Testis (tissue), 3 donors: ENCODE data around the gene TNNI2. TPM values are rescaled to one million over a fixed set of nuclear protein-coding genes. Genes with fewer than 3 reads are reported as not detected.

Experiments used
- DNase-seq: peaks from one replicate; pipeline ENCODE4 v3.0.0-alpha.2; 2019
- H3K27ac ChIP-seq, 2 donors: fragments of 200-600 bp; sonication (generic); one replicate each; pipeline ENCODE4 v1.5.1; 2019
- H3K27me3 ChIP-seq: fragments of 200-600 bp; sonication (generic); one replicate; pipeline ENCODE4 v1.5.1; 2019
- H3K36me3 ChIP-seq: fragments of 200-600 bp; sonication (generic); one replicate; pipeline ENCODE4 v1.5.1; 2017; ENCODE audit warnings: low read depth; ENCODE audit errors: missing control alignments
- H3K4me1 ChIP-seq: fragments of 200-600 bp; sonication (generic); one replicate; pipeline ENCODE4 v1.5.1; 2019
- H3K4me3 ChIP-seq, 2 donors: fragments of 200-600 bp; sonication (generic); one replicate each; pipeline ENCODE4 v1.5.1; 2017 to 2019
- H3K9me3 ChIP-seq: fragments of 200-600 bp; sonication (generic); one replicate; pipeline ENCODE4 v1.5.1; 2017
- CTCF ChIP-seq, 3 experiments: fragments of 450-650 bp in 2 of 3; fragments of 200-600 bp in 1 of 3; sonication (generic) in 1 of 3; IDR thresholded peaks; one replicate each; pipeline ENCODE4 v1.5.1; 2016 to 2019; ENCODE audit warnings: antibody characterized with exemption in 3 of 3, mild to moderate bottlenecking in 2 of 3, moderate library complexity in 1 of 3
- POLR2A ChIP-seq: fragments of 450-650 bp; IDR thresholded peaks from one replicate; pipeline ENCODE4 v1.6.1; 2017; ENCODE audit warnings: antibody characterized with exemption, mild to moderate bottlenecking, moderate library complexity
- WGBS, 2 donors: methylation state at CpG; one replicate each; pipeline ENCODE4 v1.1.5; 2018; 5-methylcytosine and 5-hydroxymethylcytosine counted together
- intact Hi-C: fragments of 100-400 bp; cut with DNase I; formaldehyde crosslinking; loops from one replicate; pipeline ENCODE4 v1.15.1; 2023; ENCODE audit warnings: low total_unique reads
- polyA plus RNA-seq: library from polyadenylated mRNA; stranded (reverse); fragments of 350-450 nt; fragmentation: Illumina TruSeq; extraction: RNeasy Lipid Tissue Mini Kit (QIAGEN cat#74804); gene quantifications from one replicate; pipeline ENCODE4 v1.2.3, GENCODE V29; 2014; ENCODE audit warnings: low read depth, low replicate concordance; ENCODE audit not compliant: insufficient read depth
- total RNA-seq, 2 donors: library from RNA; depleted of rRNA; stranded (reverse); fragments of >200 nt; gene quantifications; one replicate each; pipeline ENCODE4 v1.2.3, GENCODE V29; 2016

Gene TNNI2
- total and polyA plus RNA-seq, 3 donors from 2014 or later = 8.6 TPM; not detected in 2

- Histone ChIP-seq H3K9me3 (no peaks in the 10 kb centered on the region), H3K36me3 (no peaks in the 10 kb centered on the region), H3K4me1 (peaks cover 7% of the 10 kb centered on the region), H3K27me3 (no peaks in the 10 kb centered on the region), H3K27ac (no peak overlapping the region), H3K4me3 (no peak overlapping the region)
- intact Hi-C loops = no loop called here
- 93 to 100% methylated on average over 3 to 7 of the region's 7 CpGs for WGBS, 2 donors
- DNase-seq = no peak
- TF ChIP-seq CTCF (IDR thresholded peaks at IDR 0.05) = no peak
- no peak for TF ChIP-seq POLR2A
Measured at GRCh38 chr11:1858576-1858975, 19.8 kb downstream of the TNNI2 start.

GRCh38 chr11:1859004-1859403, 20.2 kb downstream of the TNNI2 start:
- Histone ChIP-seq H3K36me3 (no peaks in the 10 kb centered on the region), H3K4me1 (peaks cover 11% of the 10 kb centered on the region), H3K27ac (no peak overlapping the region), H3K4me3 (no peak overlapping the region), H3K9me3 (no peaks in the 10 kb centered on the region), H3K27me3 (no peaks in the 10 kb centered on the region)
- intact Hi-C loops = no loop called here
- TF ChIP-seq POLR2A (no peak), CTCF (IDR thresholded peaks at IDR 0.05) (no peak)
- no peak for DNase-seq
- 76 to 87% methylated on average over 2 to 4 of the region's 4 CpGs for WGBS, 2 donors

DNA sequence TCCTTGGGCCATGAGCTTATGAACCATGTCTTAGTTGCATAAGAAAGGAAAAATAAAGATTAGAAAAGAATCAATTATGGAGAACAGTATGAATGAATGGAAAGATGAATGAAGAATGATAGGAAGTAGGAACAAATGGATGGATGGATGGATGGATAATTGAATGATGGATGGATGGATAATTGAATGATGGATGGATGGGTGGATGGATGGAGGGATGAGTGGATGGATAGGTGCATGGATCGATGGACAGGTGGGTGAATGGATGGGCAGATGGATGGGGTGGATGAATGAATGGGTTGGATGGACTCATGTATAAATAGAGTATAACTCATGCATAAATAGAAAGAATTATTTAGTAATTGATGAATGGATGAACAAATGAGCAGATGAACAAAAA, 21.3 kb downstream of the TNNI2 start:
- WGBS, 2 donors = 89 to 100% methylated on average over 1 of the region's 1 CpG
- H3K27ac ChIP-seq = no peak overlapping the region
- TF ChIP-seq POLR2A (no peak), CTCF (IDR thresholded peaks at IDR 0.05) (no peak)
- H3K9me3 ChIP-seq = no peaks in the 10 kb centered on the region
- H3K27me3 ChIP-seq = no peaks in the 10 kb centered on the region
- no peak for DNase-seq
- H3K4me3 ChIP-seq = no peak overlapping the region
- H3K4me1 ChIP-seq = peaks cover 21% of the 10 kb centered on the region
- no peaks in the 10 kb centered on the region for H3K36me3 ChIP-seq
- intact Hi-C loops = no loop called here

- no peak for TF ChIP-seq POLR2A
- no peak for TF ChIP-seq CTCF (IDR thresholded peaks at IDR 0.05)
- H3K4me3 ChIP-seq = no peak overlapping the region
- peaks cover 21% of the 10 kb centered on the region for H3K4me1 ChIP-seq
- WGBS, 2 donors = 85 to 93% methylated on average over 4 of the region's 4 CpGs
- H3K36me3 ChIP-seq = no peaks in the 10 kb centered on the region
- H3K27me3 ChIP-seq = no peaks in the 10 kb centered on the region
- no peaks in the 10 kb centered on the region for H3K9me3 ChIP-seq
- H3K27ac ChIP-seq = no peak overlapping the region
- intact Hi-C loops = no loop called here
- no peak for DNase-seq
Measured at GRCh38 chr11:1861435-1862411, 22.9 kb downstream of the TNNI2 start.
